Measurements from ENCODE around the gene TANC1. TPM values are rescaled to one million over a fixed set of nuclear protein-coding genes. Genes with fewer than 3 reads are reported as not detected.

Gene TANC1
- total RNA-seq, 1 experiment from 2014 or later, result 26.5 TPM

DNA sequence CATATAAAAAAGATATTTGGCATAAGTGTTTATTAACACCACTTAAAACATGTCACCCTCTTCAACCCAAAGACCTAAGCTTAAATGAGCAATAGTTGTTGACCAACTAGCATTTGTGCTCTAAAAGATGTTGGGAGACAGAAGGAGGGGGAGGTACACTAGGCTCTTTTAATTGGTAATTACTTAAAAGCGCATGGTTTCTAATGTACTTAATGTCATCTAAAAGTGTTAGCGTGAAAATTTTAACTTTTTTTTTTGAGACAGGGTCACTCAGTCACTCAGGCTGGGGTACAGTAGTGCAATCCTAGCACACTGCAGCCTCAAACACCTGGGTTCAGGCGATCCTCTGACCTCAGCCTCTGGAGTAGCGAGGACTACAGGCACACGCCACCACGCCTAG, 312.6 kb downstream of the TANC1 start:
- no peaks in the 10 kb centered on the region for H3K9me3 ChIP-seq (replicated peaks)
- H3K36me3 ChIP-seq, result peaks cover 11% of the 10 kb centered on the region; the same call in 1 of the 2 replicates
- H3K4me3 ChIP-seq, result no peak overlapping the region
- no peaks in the 10 kb centered on the region for H3K27me3 ChIP-seq (replicated peaks)
- H3K4me1 ChIP-seq (replicated peaks), result peaks cover 5% of the 10 kb centered on the region
- no peak overlapping the region for H3K27ac ChIP-seq
- no peak for DNase-seq (ENCODE audit: low read depth in 1 of 2, low spot score in 2 of 2)

Other genes starting within 250 kb of the TANC1 start
- not detected in 2 replicates for gene DAPL1, start 173.3 kb upstream of the TANC1 start, total RNA-seq (2014; rRNA removed; shearing (Covaris generic))

Measured in SJSA1 (cell line).